ENCODE measurements around the gene JAKMIP1.

GRCh38 chr4:6221301-6221850 is 21.0 kb upstream of the JAKMIP1 start:
- no peak for TF ChIP-seq POLR2A (IDR thresholded peaks at IDR 0.05)
- TF ChIP-seq, protein P1, sequence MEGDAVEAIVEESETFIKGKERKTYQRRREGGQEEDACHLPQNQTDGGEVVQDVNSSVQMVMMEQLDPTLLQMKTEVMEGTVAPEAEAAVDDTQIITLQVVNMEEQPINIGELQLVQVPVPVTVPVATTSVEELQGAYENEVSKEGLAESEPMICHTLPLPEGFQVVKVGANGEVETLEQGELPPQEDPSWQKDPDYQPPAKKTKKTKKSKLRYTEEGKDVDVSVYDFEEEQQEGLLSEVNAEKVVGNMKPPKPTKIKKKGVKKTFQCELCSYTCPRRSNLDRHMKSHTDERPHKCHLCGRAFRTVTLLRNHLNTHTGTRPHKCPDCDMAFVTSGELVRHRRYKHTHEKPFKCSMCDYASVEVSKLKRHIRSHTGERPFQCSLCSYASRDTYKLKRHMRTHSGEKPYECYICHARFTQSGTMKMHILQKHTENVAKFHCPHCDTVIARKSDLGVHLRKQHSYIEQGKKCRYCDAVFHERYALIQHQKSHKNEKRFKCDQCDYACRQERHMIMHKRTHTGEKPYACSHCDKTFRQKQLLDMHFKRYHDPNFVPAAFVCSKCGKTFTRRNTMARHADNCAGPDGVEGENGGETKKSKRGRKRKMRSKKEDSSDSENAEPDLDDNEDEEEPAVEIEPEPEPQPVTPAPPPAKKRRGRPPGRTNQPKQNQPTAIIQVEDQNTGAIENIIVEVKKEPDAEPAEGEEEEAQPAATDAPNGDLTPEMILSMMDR (IDR thresholded peaks at IDR 0.05) = no peak

Measured in body of pancreas (tissue), 4 donors.